Peyer's patch (tissue), 4 donors: ENCODE results near the gene RAD51B. TPM values are rescaled to one million over a fixed set of nuclear protein-coding genes. Genes with fewer than 3 reads are reported as not detected.

ENCODE experiments used
- DNase-seq, 3 donors: peaks; one replicate each; pipeline ENCODE4 v3.0.0-alpha.2; 2017 to 2019
- H3K27ac ChIP-seq, 4 donors: fragments of 200-600 bp; sonication (generic); one replicate each; pipeline ENCODE4 v1.5.1; 2016 to 2019
- H3K27me3 ChIP-seq, 2 donors: fragments of 200-600 bp; sonication (generic); one replicate each; pipeline ENCODE4 v1.5.1; 2019
- H3K36me3 ChIP-seq, 3 donors: fragments of 200-600 bp; sonication (generic); one replicate each; pipeline ENCODE4 v1.5.1; 2016 to 2019
- H3K4me1 ChIP-seq, 4 donors: fragments of 200-600 bp; sonication (generic); one replicate each; pipeline ENCODE4 v1.5.1; 2016 to 2019
- H3K4me3 ChIP-seq, 4 donors: fragments of 200-600 bp; sonication (generic); 1 replicate in 3 of 4; 2 replicates in 1 of 4; pipeline ENCODE4 v1.5.1; 2016 to 2019; ENCODE audit warnings: mild to moderate bottlenecking in 1 of 4
- H3K9me3 ChIP-seq, 4 donors: fragments of 200-600 bp; sonication (generic); one replicate each; pipeline ENCODE4 v1.5.1; 2016 to 2019; ENCODE audit warnings: mild to moderate bottlenecking in 1 of 4
- POLR2A ChIP-seq, 2 donors: fragments of 450-650 bp; IDR thresholded peaks; one replicate each; pipeline ENCODE4 v1.5.1; 2017; ENCODE audit warnings: antibody characterized with exemption in 2 of 2, mild to moderate bottlenecking in 2 of 2, moderate library complexity in 2 of 2
- total RNA-seq, 4 donors: library from RNA; depleted of rRNA; stranded (reverse); fragments of >200 nt; gene quantifications; one replicate each; pipeline ENCODE4 v1.1.0, GENCODE V29; 2016
- TF ChIP-seq, protein P1 (sequence below), 6 experiments: fragments of 450-650 bp in 4 of 6; fragments of 200-600 bp in 2 of 6; sonication (generic) in 1 of 6; IDR thresholded peaks; one replicate each; pipeline ENCODE4 v1.5.1; 2017 to 2019; ENCODE audit warnings: antibody characterized with exemption in 6 of 6, mild to moderate bottlenecking in 3 of 6, moderate library complexity in 1 of 6

The RAD51B gene
- total RNA-seq, 4 donors from 2014 or later = 12.6 to 103 (median 33.1) TPM

DNA sequence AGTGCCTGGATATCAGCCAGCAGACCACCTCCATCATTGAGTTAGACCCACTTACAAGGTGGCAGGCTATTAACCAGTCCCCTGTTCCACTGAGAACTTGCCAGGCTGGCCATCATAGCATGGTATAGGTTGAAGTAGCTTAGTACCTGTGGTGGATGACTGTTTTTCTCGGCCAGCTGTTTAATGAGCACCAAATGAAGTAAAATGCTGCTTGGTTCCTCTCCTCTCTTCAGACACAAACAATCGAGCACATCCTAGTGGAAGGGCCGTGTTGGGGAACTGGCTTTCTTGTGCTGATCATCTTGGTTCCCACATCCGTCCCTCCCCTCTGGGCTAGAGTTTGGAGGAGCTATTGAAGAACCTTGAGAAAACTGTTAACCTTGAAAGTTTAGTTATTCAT is 486.2 kb downstream of the RAD51B start:
- Histone ChIP-seq H3K4me1 (peaks cover 0 to 8% (median 3%) of the 10 kb centered on the region in 4 donors), H3K9me3 (peaks cover 0 to 4% (median 0%) of the 10 kb centered on the region in 4 donors), H3K36me3 (no peaks in the 10 kb centered on the region), H3K4me3 (no peak overlapping the region), H3K27ac (no peak overlapping the region), H3K27me3 (no peaks in the 10 kb centered on the region)
- DNase-seq = no peak
- TF ChIP-seq, protein P1, sequence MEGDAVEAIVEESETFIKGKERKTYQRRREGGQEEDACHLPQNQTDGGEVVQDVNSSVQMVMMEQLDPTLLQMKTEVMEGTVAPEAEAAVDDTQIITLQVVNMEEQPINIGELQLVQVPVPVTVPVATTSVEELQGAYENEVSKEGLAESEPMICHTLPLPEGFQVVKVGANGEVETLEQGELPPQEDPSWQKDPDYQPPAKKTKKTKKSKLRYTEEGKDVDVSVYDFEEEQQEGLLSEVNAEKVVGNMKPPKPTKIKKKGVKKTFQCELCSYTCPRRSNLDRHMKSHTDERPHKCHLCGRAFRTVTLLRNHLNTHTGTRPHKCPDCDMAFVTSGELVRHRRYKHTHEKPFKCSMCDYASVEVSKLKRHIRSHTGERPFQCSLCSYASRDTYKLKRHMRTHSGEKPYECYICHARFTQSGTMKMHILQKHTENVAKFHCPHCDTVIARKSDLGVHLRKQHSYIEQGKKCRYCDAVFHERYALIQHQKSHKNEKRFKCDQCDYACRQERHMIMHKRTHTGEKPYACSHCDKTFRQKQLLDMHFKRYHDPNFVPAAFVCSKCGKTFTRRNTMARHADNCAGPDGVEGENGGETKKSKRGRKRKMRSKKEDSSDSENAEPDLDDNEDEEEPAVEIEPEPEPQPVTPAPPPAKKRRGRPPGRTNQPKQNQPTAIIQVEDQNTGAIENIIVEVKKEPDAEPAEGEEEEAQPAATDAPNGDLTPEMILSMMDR (IDR thresholded peaks at IDR 0.05) = no peak
- no peak for TF ChIP-seq POLR2A (IDR thresholded peaks at IDR 0.05)

DNA sequence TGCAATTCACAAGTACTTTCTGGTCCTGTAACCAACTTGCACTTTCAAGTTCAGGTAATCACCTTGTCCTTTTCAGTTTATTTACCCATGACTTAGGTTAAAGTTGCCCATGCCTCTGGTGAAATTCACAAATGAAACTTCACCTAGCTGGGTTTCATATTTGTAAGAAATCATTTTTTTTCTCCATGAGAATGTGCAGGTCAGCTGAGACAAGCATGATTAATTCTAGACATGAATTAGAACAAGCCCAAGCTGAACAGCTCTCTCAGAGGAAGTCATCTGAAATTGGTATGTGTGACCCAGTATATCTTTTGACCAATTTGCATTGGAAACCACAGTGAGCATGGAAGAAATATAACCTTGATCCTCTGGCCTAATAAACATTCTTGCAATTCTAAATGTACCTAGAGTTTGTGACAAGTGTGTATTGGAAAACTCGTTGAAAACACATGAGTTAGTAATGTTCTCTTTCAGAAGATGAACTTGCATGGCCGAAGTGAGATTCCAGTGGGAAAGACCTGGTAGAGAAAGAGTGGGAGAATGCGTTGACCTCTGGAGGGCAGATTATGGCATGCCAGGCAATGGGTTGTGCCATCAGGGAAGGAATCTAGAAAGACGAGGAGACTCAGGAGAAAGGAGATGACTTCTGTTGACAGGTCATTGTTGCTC is 486.8 kb downstream of the RAD51B start:
- TF ChIP-seq, protein P1 (IDR thresholded peaks at IDR 0.05) = no peak
- TF ChIP-seq POLR2A (IDR thresholded peaks at IDR 0.05) = no peak
- peaks cover 0 to 8% (median 3%) of the 10 kb centered on the region in 4 donors for H3K4me1 ChIP-seq
- H3K4me3 ChIP-seq = no peak overlapping the region
- no peak for DNase-seq
- no peaks in the 10 kb centered on the region for H3K36me3 ChIP-seq
- H3K27me3 ChIP-seq = no peaks in the 10 kb centered on the region
- peaks cover 0 to 4% (median 0%) of the 10 kb centered on the region in 4 donors for H3K9me3 ChIP-seq
- peak overlapping the region in 2 of 4 donors; percentile 26 to 66 for H3K27ac ChIP-seq

DNA sequence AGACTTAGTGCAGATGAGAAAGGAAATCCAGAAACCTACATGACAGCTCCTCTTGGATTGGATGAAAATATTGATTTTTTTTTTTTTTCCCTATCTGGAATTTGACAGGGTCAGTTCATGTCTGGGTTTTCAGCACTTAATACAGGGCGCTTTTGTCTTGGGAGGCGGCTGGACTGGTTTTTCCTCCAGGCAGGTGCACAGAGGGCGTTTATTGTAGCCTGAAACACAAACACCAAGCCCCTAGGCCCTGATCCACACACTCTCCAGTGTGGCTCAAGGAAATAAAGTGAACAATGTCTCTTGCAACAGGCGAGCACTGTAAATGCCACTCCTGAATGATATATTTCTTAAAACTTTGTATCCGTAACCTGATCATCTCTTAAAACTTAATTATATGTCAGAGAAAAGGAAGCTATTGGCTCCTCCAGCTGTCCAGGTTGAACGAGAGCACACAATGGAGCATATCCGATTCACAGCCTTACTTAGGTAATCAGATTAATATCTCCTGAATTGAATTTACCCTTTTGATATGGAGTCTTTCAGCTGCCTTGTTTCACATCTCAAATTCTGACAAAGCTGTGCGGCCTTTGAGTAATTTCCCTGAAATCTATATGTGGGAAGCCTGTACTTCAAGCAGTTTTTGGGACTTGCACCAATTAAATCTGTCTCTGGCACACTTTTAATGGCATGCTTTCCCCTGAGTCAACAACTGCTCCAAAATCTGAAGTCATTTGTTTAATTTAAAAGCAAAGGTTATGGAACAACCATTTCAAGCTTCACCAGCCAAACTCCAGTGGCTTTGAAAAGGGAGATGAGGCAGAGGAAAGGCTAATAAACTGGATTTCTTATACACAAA is 487.6 kb downstream of the RAD51B start:
- no peak for TF ChIP-seq POLR2A (IDR thresholded peaks at IDR 0.05)
- peak in 1 of 3 donors; percentile 50 for DNase-seq
- Histone ChIP-seq H3K4me3 (no peak overlapping the region), H3K27ac (peak overlapping the region; percentile 11 to 66 (median 41)), H3K4me1 (peaks cover 0 to 8% (median 3%) of the 10 kb centered on the region in 4 donors), H3K9me3 (peaks cover 0 to 4% (median 0%) of the 10 kb centered on the region in 4 donors), H3K27me3 (no peaks in the 10 kb centered on the region), H3K36me3 (no peaks in the 10 kb centered on the region)

DNA sequence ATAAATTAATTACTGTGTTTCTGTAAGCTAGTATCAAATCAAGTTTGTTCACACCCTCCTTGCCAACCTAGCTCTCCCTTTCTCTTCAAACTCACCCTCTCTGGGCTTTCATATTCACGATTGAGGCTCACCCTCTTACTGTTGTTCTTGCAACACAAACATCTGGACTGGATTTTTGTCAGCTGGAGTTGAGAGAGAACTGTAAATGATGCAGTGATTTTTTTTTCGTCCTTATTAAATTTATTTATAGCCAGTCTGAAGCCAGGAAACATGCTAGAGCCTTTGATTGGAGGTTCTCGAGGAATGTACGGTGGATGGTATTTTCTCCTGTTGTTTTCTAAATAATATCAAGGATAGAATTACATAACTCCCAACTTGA is 488.2 kb downstream of the RAD51B start:
- Histone ChIP-seq H3K4me3 (no peak overlapping the region), H3K27ac (peak overlapping the region in 3 of 4 donors; percentile 19 to 66 (median 56)), H3K27me3 (no peaks in the 10 kb centered on the region), H3K36me3 (no peaks in the 10 kb centered on the region), H3K4me1 (peaks cover 0 to 12% (median 3%) of the 10 kb centered on the region in 4 donors), H3K9me3 (peaks cover 0 to 2% (median 0%) of the 10 kb centered on the region in 4 donors)
- TF ChIP-seq POLR2A (IDR thresholded peaks at IDR 0.05) = no peak
- TF ChIP-seq, protein P1 (IDR thresholded peaks at IDR 0.05) = no peak
- no peak for DNase-seq

DNA sequence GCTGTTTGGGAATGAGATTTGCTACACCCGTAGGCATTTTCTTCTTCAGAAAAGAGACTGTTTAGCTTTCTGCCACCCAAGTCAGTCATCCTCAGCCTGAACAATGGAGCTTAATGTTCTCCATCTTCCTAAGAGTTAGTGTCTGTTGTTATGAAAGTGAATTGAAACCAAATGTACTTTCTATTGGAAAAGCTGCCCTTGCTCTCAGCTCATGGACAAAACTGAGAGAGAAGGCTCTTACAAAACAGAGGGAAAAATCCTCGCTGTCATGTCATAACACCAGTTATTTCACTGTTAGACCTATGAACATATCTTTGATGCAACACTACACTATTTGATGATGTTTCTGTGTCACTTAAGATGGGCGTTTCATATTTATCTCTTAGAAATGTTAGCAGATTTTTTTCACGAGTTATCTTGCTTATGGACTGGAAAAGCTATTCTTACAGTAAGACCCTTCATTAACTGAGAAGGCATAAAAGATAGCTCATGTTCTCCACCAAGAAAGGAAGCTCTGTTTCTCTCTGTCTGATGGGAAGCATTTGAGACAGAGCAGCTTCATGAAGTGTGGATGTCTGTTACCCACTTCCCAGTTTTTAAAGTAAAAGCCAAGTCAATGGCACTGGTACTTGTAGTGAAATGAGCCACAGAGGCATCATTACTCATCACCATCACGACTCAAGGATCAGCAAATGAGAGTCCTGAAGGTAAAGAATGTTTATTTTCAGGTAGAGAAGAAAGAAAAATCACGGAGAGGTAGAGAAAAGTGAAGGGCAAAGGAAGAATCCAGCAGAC is 489.3 kb downstream of the RAD51B start:
- Histone ChIP-seq H3K4me3 (no peak overlapping the region), H3K27me3 (no peaks in the 10 kb centered on the region), H3K27ac (peak overlapping the region in 3 of 4 donors; percentile 4 to 66 (median 8)), H3K4me1 (peaks cover 0 to 13% (median 3%) of the 10 kb centered on the region in 4 donors), H3K36me3 (no peaks in the 10 kb centered on the region), H3K9me3 (no peaks in the 10 kb centered on the region)
- no peak for DNase-seq
- no peak for TF ChIP-seq POLR2A (IDR thresholded peaks at IDR 0.05)
- TF ChIP-seq, protein P1 (IDR thresholded peaks at IDR 0.05) = no peak
